Limb (tissue), 2 donors: ENCODE data around the gene L1CAM.
"Not testable (repeated sequence)": the region's sequence is repeated elsewhere in the genome, so short reads cannot be mapped to it uniquely, and the experiment has no call there.

Experiments used
- DNase-seq, 2 donors: peaks; one replicate each; pipeline ENCODE4 v3.0.0-alpha.2; 2016; ENCODE audit errors: extremely low spot score in 2 of 2

The L1CAM gene

GRCh38 chrX:153830640-153831428, 55.1 kb downstream of the L1CAM start:
- DNase-seq: peak in 1 of 2 donors; percentile 52

- DNase-seq: no peak
Measured at GRCh38 chrX:153829799-153830639, 56.0 kb downstream of the L1CAM start, which contains the start of gene PDZD4. Gene PDZD4, minus strand, starts transcription at chrX:153830544. Its CDS starts 246 bp downstream, at chrX:153830298.

GRCh38 chrX:153829549-153829798, 56.5 kb downstream of the L1CAM start:
- DNase-seq: no peak

DNA sequence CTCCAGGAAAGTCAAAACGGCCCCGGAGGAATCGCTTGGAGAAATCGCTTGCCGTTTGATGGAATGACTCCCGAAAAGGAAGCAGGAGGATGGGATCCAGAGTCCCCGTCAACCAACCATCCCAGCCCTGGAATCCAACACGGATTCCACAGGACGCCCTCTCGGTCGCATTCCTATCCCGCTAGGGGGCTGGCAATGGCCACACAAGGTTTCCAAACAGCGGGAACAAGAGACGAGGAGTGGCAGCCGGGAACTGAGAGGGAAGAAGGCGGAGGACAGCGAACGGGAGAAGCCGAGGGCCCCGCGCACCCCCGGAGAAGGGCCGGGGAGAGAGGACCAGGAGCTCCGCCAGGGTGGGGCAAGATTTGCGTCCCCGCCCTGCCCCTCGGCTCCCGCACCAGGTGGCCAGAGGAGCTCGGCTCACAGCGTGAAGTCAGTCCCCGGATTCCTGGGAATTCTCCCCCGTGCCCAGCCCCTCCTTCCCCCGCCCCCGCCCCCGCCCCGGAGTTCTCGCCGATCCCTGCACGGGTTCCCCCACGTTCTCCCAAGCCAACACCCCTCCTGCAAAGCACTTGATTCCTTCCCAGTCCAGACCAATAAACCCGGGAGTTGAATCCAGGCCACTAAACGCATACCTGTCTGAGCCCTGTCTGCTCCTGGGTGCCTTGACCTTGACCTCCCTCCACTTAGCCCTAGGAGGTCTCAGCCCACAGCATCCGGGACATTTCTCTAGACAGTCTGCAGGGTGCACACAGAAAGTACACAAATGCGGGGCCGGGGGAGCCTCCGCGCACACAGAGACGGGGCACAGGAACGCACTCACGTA, 57.0 kb downstream of the L1CAM start:
- no peak for DNase-seq

DNA sequence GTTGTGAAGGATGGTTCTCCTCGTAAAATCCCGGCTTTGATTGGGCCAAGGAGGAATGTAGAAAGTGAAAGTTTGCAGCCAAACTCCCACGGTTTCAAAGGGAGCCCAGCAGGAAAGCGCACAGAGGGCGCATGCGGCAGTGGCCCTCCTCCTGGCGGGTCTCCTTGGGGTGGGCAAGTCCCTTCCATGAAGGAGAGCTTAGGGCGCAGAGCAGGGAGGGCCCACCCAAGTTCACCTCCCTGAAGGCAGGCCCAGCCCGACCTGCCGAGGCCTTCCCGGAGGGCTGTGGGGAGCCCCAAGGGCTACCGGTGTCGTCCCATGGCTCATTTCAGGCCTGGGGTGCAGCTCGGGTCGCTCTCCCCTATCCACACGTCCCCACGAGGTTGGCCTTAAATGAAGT, 57.7 kb downstream of the L1CAM start:
- no peak for DNase-seq

DNA sequence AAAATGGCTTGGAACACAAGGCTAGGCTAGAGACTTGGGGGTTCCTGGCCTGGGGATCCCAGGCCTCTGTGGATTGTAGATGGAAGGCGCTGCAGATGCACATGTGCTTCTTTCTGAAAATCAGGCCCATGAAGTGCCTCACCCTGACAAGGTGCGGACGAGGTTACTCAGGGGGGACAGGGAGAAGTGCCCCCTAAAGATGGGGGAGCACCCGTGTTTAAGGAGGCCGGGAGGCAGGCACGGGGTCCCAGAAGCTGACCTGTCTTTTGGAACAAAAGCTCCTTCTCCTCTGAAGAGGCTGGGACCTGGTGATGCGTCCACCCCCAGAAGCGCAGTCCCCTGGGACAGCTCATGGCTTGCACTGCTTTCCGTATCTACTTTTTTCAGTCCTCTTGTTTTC, 58.1 kb downstream of the L1CAM start:
- no peak for DNase-seq

GRCh38 chrX:153827016-153827415, 59.0 kb downstream of the L1CAM start:
- no peak for DNase-seq

DNA sequence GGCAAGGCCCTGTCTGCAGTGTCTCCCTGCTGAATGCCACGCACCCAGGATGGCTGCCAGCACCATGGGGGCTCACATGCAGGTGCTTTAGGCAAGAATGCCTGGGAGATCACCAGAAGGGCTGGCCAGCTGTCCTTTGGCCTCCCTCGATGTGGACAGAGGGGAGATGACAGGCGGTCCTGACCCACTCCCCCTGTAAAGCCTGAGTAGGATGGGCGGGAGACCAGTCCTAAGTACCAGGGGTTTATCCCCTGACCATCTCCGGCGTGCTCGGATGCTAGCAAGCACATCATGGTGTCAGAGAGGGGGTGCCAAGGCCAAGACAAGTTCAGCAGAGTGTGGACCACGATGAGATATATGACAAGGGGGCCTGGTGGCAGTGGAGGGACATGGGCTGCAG, 60.9 kb downstream of the L1CAM start:
- DNase-seq: no peak

GRCh38 chrX:153824348-153824747, 61.6 kb downstream of the L1CAM start:
- no peak for DNase-seq

- no peak for DNase-seq
Measured at GRCh38 chrX:153821066-153821465, 64.9 kb downstream of the L1CAM start.

DNA sequence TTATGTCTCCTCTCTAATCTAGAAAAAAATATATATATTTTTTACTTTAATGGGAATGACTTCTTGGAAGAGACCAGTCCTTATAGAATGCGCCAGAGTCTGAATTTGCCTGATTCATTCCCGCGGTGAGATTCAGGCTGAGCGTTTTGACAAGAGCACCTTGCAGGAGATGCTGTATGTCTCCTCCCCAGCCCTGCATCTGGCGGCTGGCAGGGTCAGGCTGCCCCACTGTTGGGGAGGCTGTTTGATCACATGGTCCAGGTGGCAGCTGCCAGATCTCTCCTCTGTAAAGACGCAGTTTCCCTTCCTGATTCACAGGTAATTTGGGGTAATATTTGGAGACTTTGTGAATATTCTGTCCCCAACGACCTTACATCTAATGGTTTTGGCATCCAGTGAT, 65.4 kb downstream of the L1CAM start:
- DNase-seq: no peak

DNA sequence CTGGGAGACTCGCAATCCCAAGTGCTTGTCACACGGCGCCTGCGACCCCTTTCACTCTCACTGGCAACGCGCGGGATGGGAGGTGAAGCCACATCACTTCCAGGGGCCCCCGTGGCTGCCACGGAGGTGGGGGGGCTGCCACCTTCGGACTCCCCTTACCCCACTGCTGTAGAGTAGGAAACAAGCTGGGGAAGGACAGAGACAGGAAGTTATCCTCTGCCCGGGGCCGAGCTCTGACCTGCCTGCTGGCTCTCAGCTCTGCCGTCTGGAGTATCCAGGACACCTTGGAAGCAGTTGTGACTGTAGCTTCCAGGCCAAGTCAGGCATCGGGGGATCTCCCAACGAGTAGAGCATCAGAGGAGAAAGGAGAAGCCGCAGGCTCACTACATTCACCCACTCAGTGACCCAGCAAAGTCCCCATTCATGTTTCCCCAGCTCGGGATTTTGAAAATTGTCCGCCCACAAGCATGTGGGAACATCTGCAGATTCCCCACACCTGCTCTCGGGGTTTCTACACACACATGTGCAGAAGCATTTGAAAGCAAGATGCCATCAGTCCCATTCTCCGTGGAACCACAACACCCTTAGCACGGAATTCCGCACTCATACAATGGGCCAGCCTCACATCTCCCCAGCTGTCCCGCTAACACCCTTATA, 66.5 kb downstream of the L1CAM start:
- no peak for DNase-seq

DNA sequence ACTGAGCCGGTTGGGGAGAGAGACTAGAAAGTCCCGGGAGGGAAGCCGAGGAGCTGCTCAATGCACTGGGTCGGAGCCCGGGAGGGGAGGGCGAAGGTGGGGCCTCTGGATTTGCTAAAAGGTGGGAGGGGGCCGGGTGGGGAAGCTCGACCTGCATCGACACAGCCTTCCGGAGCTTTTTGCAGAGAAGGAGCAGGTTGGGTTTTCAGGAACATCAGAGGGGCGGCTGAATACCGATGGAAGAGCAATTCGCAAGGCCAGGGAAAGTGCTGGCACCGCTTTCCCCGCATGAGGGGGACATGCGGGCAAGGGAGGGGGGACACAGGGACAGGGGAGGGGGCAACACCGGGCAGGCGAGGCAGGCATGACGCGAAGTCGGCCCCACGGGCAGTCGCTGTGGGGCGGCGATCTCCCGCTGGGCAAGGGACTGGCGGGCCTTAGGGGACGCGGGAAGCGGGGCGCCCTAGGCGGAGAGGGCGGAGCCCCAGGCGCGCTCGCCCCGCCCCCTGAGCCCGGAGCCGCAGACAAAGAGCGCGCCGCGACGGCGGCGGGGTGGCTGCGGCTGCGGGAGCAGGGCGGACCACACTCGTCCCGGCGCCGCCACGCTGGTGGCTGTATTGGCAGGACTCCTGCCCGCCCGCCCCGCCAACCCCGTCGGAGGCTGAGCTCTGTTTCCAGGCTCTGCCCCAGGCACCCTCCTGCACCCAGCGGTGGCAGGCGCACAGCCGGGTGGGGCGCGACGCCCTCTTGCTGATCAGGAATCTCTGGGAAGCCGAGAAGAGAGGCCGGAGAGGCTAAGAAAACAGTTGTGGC, 67.2 kb downstream of the L1CAM start:
- peak in 1 of 2 donors; percentile 70 for DNase-seq

DNA sequence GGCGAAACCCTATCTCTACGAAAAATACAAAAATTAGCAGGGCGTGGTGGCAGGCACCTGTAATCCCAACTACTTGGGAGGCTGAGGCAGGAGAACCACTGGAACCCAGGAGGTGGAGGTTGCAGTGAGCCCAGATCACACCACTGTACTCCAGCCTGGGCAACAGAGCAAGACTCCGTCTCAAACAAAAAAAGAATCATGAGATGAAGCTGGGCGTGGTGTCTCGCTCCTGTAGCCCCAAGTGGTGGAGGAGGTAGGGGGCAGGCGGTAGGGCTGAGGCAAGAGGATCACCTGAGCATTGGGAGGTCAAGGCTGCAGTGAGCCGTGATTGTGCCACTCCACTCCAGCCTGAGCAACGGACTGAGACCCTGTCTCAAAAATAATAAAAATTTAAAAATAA, 67.9 kb downstream of the L1CAM start:
- DNase-seq: not testable (repeated sequence)

DNA sequence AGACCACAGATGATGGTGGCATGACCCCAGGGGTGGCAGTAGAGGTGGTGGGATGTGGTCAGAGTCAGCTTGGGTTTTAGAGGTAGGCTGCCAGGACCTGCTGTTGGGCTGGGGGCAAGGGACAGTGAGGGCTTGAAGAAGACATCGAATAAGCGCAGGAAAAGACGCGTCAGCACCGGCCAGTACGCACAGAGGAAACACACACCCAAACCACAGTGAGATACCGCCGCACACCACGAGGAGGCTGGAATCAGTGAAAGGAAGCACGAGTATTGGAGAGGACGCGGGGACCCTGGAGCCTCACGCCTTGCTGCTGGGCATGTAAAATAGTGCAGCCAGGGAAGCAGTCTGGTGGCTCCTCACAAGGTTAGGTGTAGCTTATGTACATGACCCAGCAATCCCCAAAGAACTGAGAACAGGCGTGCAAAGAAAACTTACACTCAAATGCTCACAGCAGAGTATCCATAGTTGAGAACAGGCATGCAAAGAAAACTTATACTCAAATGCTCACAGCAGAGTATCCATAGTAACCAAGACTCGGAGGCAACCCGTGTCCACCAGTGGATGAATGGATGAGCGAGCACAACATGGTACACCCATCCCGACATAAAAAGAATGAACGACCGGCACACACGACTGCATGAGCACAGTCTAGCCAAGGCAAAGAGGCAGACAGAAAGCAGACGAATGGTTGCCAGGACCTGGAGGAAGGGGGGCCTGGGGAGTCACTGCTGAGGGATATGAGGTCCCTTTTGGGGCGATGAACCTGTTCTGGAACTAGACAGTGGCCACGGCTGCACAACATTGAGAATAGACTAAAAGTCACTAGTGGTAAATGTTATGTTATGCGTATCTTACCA, 68.9 kb downstream of the L1CAM start:
- DNase-seq: no peak

DNA sequence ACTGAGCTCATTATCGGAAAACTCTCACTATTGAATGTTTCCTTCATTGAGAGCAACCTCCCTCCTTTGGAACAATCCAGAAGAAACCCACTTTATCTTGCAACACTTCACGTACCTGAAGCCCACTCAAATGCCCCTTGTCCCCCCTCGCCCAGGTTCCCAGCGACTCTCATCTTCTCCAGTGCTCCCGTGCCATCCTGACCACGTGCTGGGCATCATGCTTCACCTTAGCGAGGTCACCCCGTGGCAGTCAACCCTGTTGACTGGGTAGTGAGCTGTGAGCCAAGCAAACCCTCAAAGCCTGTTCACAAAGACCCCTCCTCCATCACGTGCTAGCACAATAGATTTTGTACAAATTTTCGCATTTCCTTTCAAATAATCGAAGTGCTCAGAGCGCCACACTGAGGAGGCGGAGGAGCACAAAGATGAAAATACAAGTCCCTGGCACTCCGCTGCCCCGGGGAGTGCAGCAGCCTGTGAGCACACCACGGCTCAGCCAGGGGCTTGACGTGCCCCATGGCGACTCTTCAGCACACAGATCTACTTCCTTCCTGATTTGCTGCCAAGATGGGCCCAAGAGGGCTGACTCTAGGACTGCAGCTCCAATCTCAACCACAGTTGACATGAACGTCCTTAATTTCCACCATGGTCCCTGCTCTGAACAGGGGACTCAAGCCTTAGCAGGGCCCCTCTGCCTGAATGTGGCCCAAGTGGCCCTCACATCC, 71.2 kb downstream of the L1CAM start:
- no peak for DNase-seq

DNA sequence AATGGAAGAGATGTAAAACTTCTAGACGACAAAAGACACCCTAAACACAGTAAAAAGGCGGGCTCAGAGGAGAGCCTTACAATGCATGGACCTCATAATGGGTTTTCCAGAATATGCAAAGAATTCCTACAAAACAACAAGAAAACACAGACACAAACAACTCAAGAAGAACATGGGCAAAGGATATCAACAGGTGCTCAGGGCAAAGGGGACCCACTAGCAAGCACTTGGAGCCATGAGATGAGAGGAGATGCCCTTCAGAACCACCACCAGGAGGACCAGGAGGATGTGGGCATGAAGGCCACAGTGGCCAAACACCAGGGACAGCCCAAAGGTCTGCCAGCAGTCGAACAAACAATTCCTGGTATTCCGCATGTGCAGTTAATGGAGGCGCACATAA, 72.8 kb downstream of the L1CAM start:
- DNase-seq: no peak

GRCh38 chrX:153812220-153812619, 73.8 kb downstream of the L1CAM start:
- no peak for DNase-seq
